ENCODE measurements around the gene TRIO. TPM values are rescaled to one million over a fixed set of nuclear protein-coding genes. Genes with fewer than 3 reads are reported as not detected.

TRIO gene
- total RNA-seq, 1 experiment from 2014 or later, result 211 TPM

GRCh38 chr5:14197056-14197455 is 53.9 kb downstream of the TRIO start:
- TF ChIP-seq, protein P1, sequence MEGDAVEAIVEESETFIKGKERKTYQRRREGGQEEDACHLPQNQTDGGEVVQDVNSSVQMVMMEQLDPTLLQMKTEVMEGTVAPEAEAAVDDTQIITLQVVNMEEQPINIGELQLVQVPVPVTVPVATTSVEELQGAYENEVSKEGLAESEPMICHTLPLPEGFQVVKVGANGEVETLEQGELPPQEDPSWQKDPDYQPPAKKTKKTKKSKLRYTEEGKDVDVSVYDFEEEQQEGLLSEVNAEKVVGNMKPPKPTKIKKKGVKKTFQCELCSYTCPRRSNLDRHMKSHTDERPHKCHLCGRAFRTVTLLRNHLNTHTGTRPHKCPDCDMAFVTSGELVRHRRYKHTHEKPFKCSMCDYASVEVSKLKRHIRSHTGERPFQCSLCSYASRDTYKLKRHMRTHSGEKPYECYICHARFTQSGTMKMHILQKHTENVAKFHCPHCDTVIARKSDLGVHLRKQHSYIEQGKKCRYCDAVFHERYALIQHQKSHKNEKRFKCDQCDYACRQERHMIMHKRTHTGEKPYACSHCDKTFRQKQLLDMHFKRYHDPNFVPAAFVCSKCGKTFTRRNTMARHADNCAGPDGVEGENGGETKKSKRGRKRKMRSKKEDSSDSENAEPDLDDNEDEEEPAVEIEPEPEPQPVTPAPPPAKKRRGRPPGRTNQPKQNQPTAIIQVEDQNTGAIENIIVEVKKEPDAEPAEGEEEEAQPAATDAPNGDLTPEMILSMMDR (conservative IDR thresholded peaks at IDR 0.05; ENCODE audit: low read depth, low read length), result no peak
- TF ChIP-seq EZH2 (IDR thresholded peaks at IDR 0.05; ENCODE audit: low read length, unreplicated experiment) (no peak), EZH2phosphoT487 (IDR thresholded peaks at IDR 0.05; ENCODE audit: borderline replicate concordance, low read length) (no peak)
- no peak overlapping the region for H3K4me3 ChIP-seq (ENCODE audit: low read length)
- H3K9me3 ChIP-seq (ENCODE audit: low read length), result no peaks in the 10 kb centered on the region
- no peaks in the 10 kb centered on the region for H3K9me2 ChIP-seq (replicated peaks; ENCODE audit: low read length)
- no peaks in the 10 kb centered on the region for H3K27me3 ChIP-seq (ENCODE audit: low read length)
- no peak overlapping the region for H3K27ac ChIP-seq (ENCODE audit: low read length)
- H3F3A ChIP-seq (ENCODE audit: low read length, unreplicated experiment), result no peaks in the 10 kb centered on the region
- no peak overlapping the region for H3K9ac ChIP-seq (ENCODE audit: low read length)
- peaks cover 13% of the 10 kb centered on the region; the same call in 1 of the 2 replicates for H3K36me3 ChIP-seq (ENCODE audit: low read depth, low read length)
- H2AFZ ChIP-seq (ENCODE audit: low read length), result no peak overlapping the region
- ChIA-PET POLR2A (ENCODE audit: unreplicated experiment) (no interaction called here), CTCF (interaction anchor here (0.6 kb wide), 1 partner anchor 73 kb away, joined by 4 read pairs; no protein-coding TSS in a partner anchor)
- DNase-seq (no peak), ATAC-seq (no peak)
- BruUV-seq (replicated peaks), result no TSS peak
- peaks cover 19% of the 10 kb centered on the region; the same call in 1 of the 2 replicates for H4K20me1 ChIP-seq (ENCODE audit: low read length)
- H3K4me2 ChIP-seq (ENCODE audit: low read length), result no peak overlapping the region
- H3K4me1 ChIP-seq (ENCODE audit: insufficient read depth, low read length), result peaks cover 30% of the 10 kb centered on the region
- intact Hi-C loops (cut with micrococcal nuclease), result no loop called here
- peaks cover 100% of the 10 kb centered on the region for H3K79me2 ChIP-seq (ENCODE audit: low read length)

DNA sequence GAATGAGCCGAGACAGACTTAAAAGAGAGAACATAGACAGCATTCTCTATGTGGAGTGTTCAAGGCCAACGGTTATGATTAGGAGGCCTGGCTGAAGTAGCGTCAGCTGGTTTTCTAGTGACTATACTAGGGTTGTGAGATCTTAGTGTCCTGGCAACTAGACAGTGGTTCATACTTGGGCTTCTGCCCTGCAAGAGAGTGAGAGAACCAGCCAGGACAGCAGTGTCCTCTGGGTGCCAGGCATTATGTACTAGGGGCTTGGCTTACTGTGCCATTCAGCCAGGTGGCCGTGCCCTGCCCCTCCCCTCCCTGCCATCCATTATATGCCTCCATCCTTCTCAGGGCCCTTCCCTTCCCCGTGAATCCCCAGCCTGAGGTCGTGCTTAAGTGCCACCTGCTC is 56.8 kb downstream of the TRIO start:
- ChIA-PET POLR2A (ENCODE audit: unreplicated experiment) (no interaction called here), CTCF (no interaction called here)
- peaks cover 8% of the 10 kb centered on the region; the same call in 1 of the 2 replicates for H3K36me3 ChIP-seq (ENCODE audit: low read depth, low read length)
- BruUV-seq (replicated peaks), result no TSS peak
- DNase-seq, result no peak
- H3K4me3 ChIP-seq (ENCODE audit: low read length), result no peak overlapping the region
- peaks cover 25% of the 10 kb centered on the region for H3K4me1 ChIP-seq (ENCODE audit: insufficient read depth, low read length)
- ATAC-seq, result no peak
- no peak overlapping the region for H3K27ac ChIP-seq (ENCODE audit: low read length)
- peaks cover 19% of the 10 kb centered on the region; the same call in 1 of the 2 replicates for H4K20me1 ChIP-seq (ENCODE audit: low read length)
- H3K9me2 ChIP-seq (replicated peaks; ENCODE audit: low read length), result no peaks in the 10 kb centered on the region
- H3K4me2 ChIP-seq (ENCODE audit: low read length), result no peak overlapping the region
- H2AFZ ChIP-seq (ENCODE audit: low read length), result no peak overlapping the region
- peaks cover 100% of the 10 kb centered on the region for H3K79me2 ChIP-seq (ENCODE audit: low read length)
- no peak for TF ChIP-seq EZH2 (IDR thresholded peaks at IDR 0.05; ENCODE audit: low read length, unreplicated experiment)
- TF ChIP-seq, protein P1 (conservative IDR thresholded peaks at IDR 0.05; ENCODE audit: low read depth, low read length), result no peak
- TF ChIP-seq EZH2phosphoT487 (IDR thresholded peaks at IDR 0.05; ENCODE audit: borderline replicate concordance, low read length), result no peak
- H3K9me3 ChIP-seq (ENCODE audit: low read length), result no peaks in the 10 kb centered on the region
- no peaks in the 10 kb centered on the region for H3K27me3 ChIP-seq (ENCODE audit: low read length)
- intact Hi-C loops (cut with micrococcal nuclease), result no loop called here
- H3K9ac ChIP-seq (ENCODE audit: low read length), result no peak overlapping the region
- no peaks in the 10 kb centered on the region for H3F3A ChIP-seq (ENCODE audit: low read length, unreplicated experiment)

DNA sequence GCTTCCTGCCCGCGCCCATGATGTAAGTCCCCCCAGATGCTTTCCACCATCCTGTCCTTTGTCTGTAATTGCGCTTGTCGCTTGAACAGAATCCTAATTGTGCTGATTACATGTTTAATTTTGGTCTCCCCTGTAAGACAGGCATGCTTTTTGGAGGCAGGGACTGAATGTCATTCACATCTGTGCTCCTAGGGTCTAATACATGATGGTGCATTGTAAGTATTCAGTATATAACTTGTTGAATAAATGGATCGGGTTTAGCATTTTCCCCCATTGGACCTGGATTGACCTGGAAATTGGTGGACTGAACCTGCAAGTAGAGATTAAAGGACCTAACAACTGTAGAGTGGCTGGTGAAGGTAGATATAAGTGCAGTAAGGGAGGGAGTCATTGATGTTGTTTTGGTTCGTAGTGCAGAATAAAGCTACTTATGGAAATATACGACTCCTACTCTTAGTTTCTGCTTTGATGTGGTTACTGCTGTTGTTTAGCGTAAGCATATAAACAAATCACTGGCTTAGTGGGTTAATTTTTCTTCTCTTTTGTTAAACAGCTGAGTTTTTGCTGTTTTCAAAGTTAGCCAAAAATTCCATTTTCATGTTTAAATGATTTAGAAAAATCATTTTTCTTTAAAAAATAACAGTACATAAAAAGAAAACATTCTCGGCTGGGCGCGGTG is 57.3 kb downstream of the TRIO start:
- H4K20me1 ChIP-seq (ENCODE audit: low read length), result peaks cover 19% of the 10 kb centered on the region; the same call in 1 of the 2 replicates

More for the DNA sequence above, 57.3 kb downstream of the TRIO start:
- no peak overlapping the region for H3K4me3 ChIP-seq (ENCODE audit: low read length)
- ChIA-PET CTCF (no interaction called here), POLR2A (ENCODE audit: unreplicated experiment) (interaction anchor here (0.6 kb wide), 1 partner anchor 94 kb away, joined by 3 read pairs; no protein-coding TSS in a partner anchor)
- no TSS peak for BruUV-seq (replicated peaks)
- no peaks in the 10 kb centered on the region for H3K27me3 ChIP-seq (ENCODE audit: low read length)
- peaks cover 8% of the 10 kb centered on the region; the same call in 1 of the 2 replicates for H3K36me3 ChIP-seq (ENCODE audit: low read depth, low read length)
- no peak overlapping the region for H3K4me2 ChIP-seq (ENCODE audit: low read length)
- peaks cover 100% of the 10 kb centered on the region for H3K79me2 ChIP-seq (ENCODE audit: low read length)
- intact Hi-C loops (cut with micrococcal nuclease), result no loop called here
- H3K9me2 ChIP-seq (replicated peaks; ENCODE audit: low read length), result no peaks in the 10 kb centered on the region
- TF ChIP-seq EZH2phosphoT487 (IDR thresholded peaks at IDR 0.05; ENCODE audit: borderline replicate concordance, low read length), result no peak
- TF ChIP-seq, protein P1 (conservative IDR thresholded peaks at IDR 0.05; ENCODE audit: low read depth, low read length), result no peak
- no peak for TF ChIP-seq EZH2 (IDR thresholded peaks at IDR 0.05; ENCODE audit: low read length, unreplicated experiment)
- peaks cover 30% of the 10 kb centered on the region for H3K4me1 ChIP-seq (ENCODE audit: insufficient read depth, low read length)
- no peaks in the 10 kb centered on the region for H3K9me3 ChIP-seq (ENCODE audit: low read length)
- H2AFZ ChIP-seq (ENCODE audit: low read length), result no peak overlapping the region
- DNase-seq (no peak), ATAC-seq (no peak)
- no peak overlapping the region for H3K9ac ChIP-seq (ENCODE audit: low read length)
- no peaks in the 10 kb centered on the region for H3F3A ChIP-seq (ENCODE audit: low read length, unreplicated experiment)
- no peak overlapping the region for H3K27ac ChIP-seq (ENCODE audit: low read length)
